Activated naive CD8-positive, alpha-beta T cell treated with anti-CD3 and anti-CD28 coated beads, Interleukin-2, amount 10 ng/mL, durations not matched to agents 7 days and 5 days (primary cell): Measurements from ENCODE around the gene SPATA19. TPM values are rescaled to one million over a fixed set of nuclear protein-coding genes. Genes with fewer than 3 reads are reported as not detected.

Experiments
- ATAC-seq: fragments of 150-1000 bp; cut with Tn5 transposase; one replicate; pipeline ENCODE4 v1.10.0; 2021; ENCODE audit warnings: low read depth, moderate library complexity
- POLR2A ChIA-PET: fragments of 350-600 bp; sonication (Branson Sonifier 250); formaldehyde crosslinking; loops from one replicate; lab custom pipeline; 2021; ENCODE audit warnings: antibody characterized with exemption; lab: Charles Lee
- DNase-seq: peaks from one replicate; pipeline ENCODE4 v3.0.0; 2021
- H3K27ac Mint-ChIP-seq: one replicate; pipeline ENCODE4 v1.8.0; 2022; ENCODE audit warnings: mild to moderate bottlenecking, mixed read lengths
- H3K27me3 Mint-ChIP-seq: one replicate; pipeline ENCODE4 v1.8.0; 2022; ENCODE audit warnings: mild to moderate bottlenecking, moderate library complexity, mixed read lengths
- H3K36me3 Mint-ChIP-seq: one replicate; pipeline ENCODE4 v1.8.0; 2021; ENCODE audit warnings: mild to moderate bottlenecking, mixed read lengths
- H3K4me1 Mint-ChIP-seq: one replicate; pipeline ENCODE4 v1.8.0; 2021; ENCODE audit warnings: mixed read lengths
- H3K4me3 Mint-ChIP-seq: one replicate; pipeline ENCODE4 v1.8.0; 2022; ENCODE audit warnings: mild to moderate bottlenecking, moderate library complexity, mixed read lengths
- H3K9me3 Mint-ChIP-seq: one replicate; pipeline ENCODE4 v1.8.0; 2021; ENCODE audit warnings: mixed read lengths
- total RNA-seq, 2 experiments: library from RNA; stranded (reverse); gene quantifications; one replicate each; pipeline ENCODE4 v1.2.3, GENCODE V29; 2021

Gene SPATA19
- total RNA-seq, 2 experiments from 2014 or later: not detected

- Mint-ChIP-seq H3K27me3 (peaks cover 5% of the 10 kb centered on the region), H3K36me3 (no peaks in the 10 kb centered on the region), H3K9me3 (no peaks in the 10 kb centered on the region), H3K27ac (no peak overlapping the region), H3K4me1 (peaks cover 3% of the 10 kb centered on the region), H3K4me3 (no peak overlapping the region)
- DNase-seq (no peak), ATAC-seq (no peak)
- POLR2A ChIA-PET: no interaction called here
Observed at GRCh38 chr11:133832096-133832990, 13.0 kb downstream of the SPATA19 start.

GRCh38 chr11:133830931-133831907, 14.1 kb downstream of the SPATA19 start:
- POLR2A ChIA-PET: no interaction called here
- Mint-ChIP-seq H3K27ac (no peak overlapping the region), H3K4me1 (peaks cover 3% of the 10 kb centered on the region), H3K9me3 (no peaks in the 10 kb centered on the region), H3K36me3 (no peaks in the 10 kb centered on the region), H3K27me3 (peaks cover 5% of the 10 kb centered on the region), H3K4me3 (no peak overlapping the region)
- DNase-seq (no peak), ATAC-seq (no peak)

GRCh38 chr11:133829566-133829965, 15.7 kb downstream of the SPATA19 start:
- no peak for DNase-seq
- POLR2A ChIA-PET: no interaction called here
- no peaks in the 10 kb centered on the region for H3K36me3 Mint-ChIP-seq
- no peaks in the 10 kb centered on the region for H3K9me3 Mint-ChIP-seq
- peaks cover 3% of the 10 kb centered on the region for H3K27me3 Mint-ChIP-seq
- no peaks in the 10 kb centered on the region for H3K4me1 Mint-ChIP-seq
- no peak for ATAC-seq
- H3K27ac Mint-ChIP-seq: no peak overlapping the region
- no peak overlapping the region for H3K4me3 Mint-ChIP-seq

GRCh38 chr11:133828871-133829270, 16.4 kb downstream of the SPATA19 start:
- POLR2A ChIA-PET: no interaction called here
- Mint-ChIP-seq H3K36me3 (no peaks in the 10 kb centered on the region), H3K27ac (no peak overlapping the region), H3K4me1 (no peaks in the 10 kb centered on the region), H3K27me3 (peaks cover 3% of the 10 kb centered on the region), H3K4me3 (no peak overlapping the region), H3K9me3 (no peaks in the 10 kb centered on the region)
- no peak for ATAC-seq
- no peak for DNase-seq

- H3K4me1 Mint-ChIP-seq: no peaks in the 10 kb centered on the region
Observed at GRCh38 chr11:133827556-133827955, 17.8 kb downstream of the SPATA19 start.

GRCh38 chr11:133826866-133827265, 18.4 kb downstream of the SPATA19 start:
- H3K4me3 Mint-ChIP-seq: no peak overlapping the region
- no peak overlapping the region for H3K27ac Mint-ChIP-seq
- no peak for ATAC-seq
- H3K4me1 Mint-ChIP-seq: no peaks in the 10 kb centered on the region
- no peaks in the 10 kb centered on the region for H3K36me3 Mint-ChIP-seq
- POLR2A ChIA-PET: no interaction called here
- DNase-seq: no peak
- peaks cover 3% of the 10 kb centered on the region for H3K27me3 Mint-ChIP-seq
- no peaks in the 10 kb centered on the region for H3K9me3 Mint-ChIP-seq

More at GRCh38 chr11:133827556-133827955, 17.8 kb downstream of the SPATA19 start:
- no peak overlapping the region for H3K27ac Mint-ChIP-seq
- H3K9me3 Mint-ChIP-seq: no peaks in the 10 kb centered on the region
- H3K36me3 Mint-ChIP-seq: no peaks in the 10 kb centered on the region
- no peak overlapping the region for H3K4me3 Mint-ChIP-seq
- POLR2A ChIA-PET: no interaction called here
- ATAC-seq (no peak), DNase-seq (no peak)
- H3K27me3 Mint-ChIP-seq: peaks cover 3% of the 10 kb centered on the region

GRCh38 chr11:133825666-133826065, 19.6 kb downstream of the SPATA19 start:
- Mint-ChIP-seq H3K27me3 (no peaks in the 10 kb centered on the region), H3K4me3 (no peak overlapping the region), H3K36me3 (no peaks in the 10 kb centered on the region), H3K4me1 (no peaks in the 10 kb centered on the region), H3K9me3 (no peaks in the 10 kb centered on the region), H3K27ac (no peak overlapping the region)
- POLR2A ChIA-PET: no interaction called here
- DNase-seq (no peak), ATAC-seq (no peak)

- Mint-ChIP-seq H3K36me3 (no peaks in the 10 kb centered on the region), H3K4me3 (no peak overlapping the region), H3K27ac (no peak overlapping the region), H3K27me3 (no peaks in the 10 kb centered on the region), H3K9me3 (no peaks in the 10 kb centered on the region), H3K4me1 (no peaks in the 10 kb centered on the region)
- ATAC-seq (no peak), DNase-seq (no peak)
- POLR2A ChIA-PET: no interaction called here
Observed at GRCh38 chr11:133825156-133825555, 20.2 kb downstream of the SPATA19 start.

GRCh38 chr11:133824593-133824992, 20.7 kb downstream of the SPATA19 start:
- Mint-ChIP-seq H3K9me3 (no peaks in the 10 kb centered on the region), H3K27ac (no peak overlapping the region), H3K4me1 (no peaks in the 10 kb centered on the region), H3K36me3 (no peaks in the 10 kb centered on the region), H3K4me3 (no peak overlapping the region), H3K27me3 (no peaks in the 10 kb centered on the region)
- ATAC-seq: no peak
- POLR2A ChIA-PET: no interaction called here
- DNase-seq: no peak

GRCh38 chr11:133823614-133824013, 21.7 kb downstream of the SPATA19 start:
- Mint-ChIP-seq H3K4me3 (no peak overlapping the region), H3K4me1 (no peaks in the 10 kb centered on the region), H3K27me3 (no peaks in the 10 kb centered on the region), H3K36me3 (no peaks in the 10 kb centered on the region), H3K27ac (no peak overlapping the region), H3K9me3 (no peaks in the 10 kb centered on the region)
- ATAC-seq: no peak
- POLR2A ChIA-PET: no interaction called here
- DNase-seq: no peak

- no peaks in the 10 kb centered on the region for H3K27me3 Mint-ChIP-seq
- POLR2A ChIA-PET: no interaction called here
- no peak for ATAC-seq
- no peak overlapping the region for H3K27ac Mint-ChIP-seq
- no peaks in the 10 kb centered on the region for H3K4me1 Mint-ChIP-seq
- no peaks in the 10 kb centered on the region for H3K36me3 Mint-ChIP-seq
- H3K4me3 Mint-ChIP-seq: no peak overlapping the region
- no peaks in the 10 kb centered on the region for H3K9me3 Mint-ChIP-seq
- no peak for DNase-seq
Observed at GRCh38 chr11:133823211-133823610, 22.1 kb downstream of the SPATA19 start.

- ATAC-seq (peak; percentile 36), DNase-seq (no peak)
- H3K9me3 Mint-ChIP-seq: no peaks in the 10 kb centered on the region
- POLR2A ChIA-PET: no interaction called here
- no peak overlapping the region for H3K4me3 Mint-ChIP-seq
- H3K27me3 Mint-ChIP-seq: no peaks in the 10 kb centered on the region
- no peak overlapping the region for H3K27ac Mint-ChIP-seq
- H3K4me1 Mint-ChIP-seq: no peaks in the 10 kb centered on the region
- no peaks in the 10 kb centered on the region for H3K36me3 Mint-ChIP-seq
Observed at GRCh38 chr11:133821776-133822175, 23.5 kb downstream of the SPATA19 start.

GRCh38 chr11:133819746-133820315, 25.5 kb downstream of the SPATA19 start:
- ATAC-seq: no peak
- Mint-ChIP-seq H3K36me3 (no peaks in the 10 kb centered on the region), H3K27me3 (peaks cover 3% of the 10 kb centered on the region), H3K27ac (no peak overlapping the region), H3K9me3 (no peaks in the 10 kb centered on the region), H3K4me3 (no peak overlapping the region), H3K4me1 (no peaks in the 10 kb centered on the region)
- DNase-seq: no peak
- POLR2A ChIA-PET: no interaction called here
